GM23248 (cell line): ENCODE results near the gene FOXN3. TPM values are rescaled to one million over a fixed set of nuclear protein-coding genes. Genes with fewer than 3 reads are reported as not detected.

ENCODE experiments used
- DNase-seq: peaks from one replicate; pipeline ENCODE4 v3.0.0-alpha.2; 2015
- H2AFZ ChIP-seq: fragments of 200-600 bp; sonication (generic); 2 replicates; pipeline ENCODE4 v1.6.1; 2016; ENCODE audit warnings: antibody characterized with exemption
- H3F3A ChIP-seq: fragments of 200-600 bp; sonication (generic); 2 replicates; pipeline ENCODE4 v1.6.1; 2016; ENCODE audit warnings: mild to moderate bottlenecking, antibody characterized with exemption, mixed run types; ENCODE audit not compliant: insufficient read depth
- H3K27ac ChIP-seq: fragments of 200-600 bp; sonication (generic); 2 replicates; pipeline ENCODE4 v1.5.1; 2016; ENCODE audit warnings: mild to moderate bottlenecking
- H3K27me3 ChIP-seq: fragments of 200-600 bp; sonication (generic); replicated peaks from 2 replicates; pipeline ENCODE4 v1.6.1; 2016; ENCODE audit warnings: mild to moderate bottlenecking; ENCODE audit not compliant: insufficient read depth
- H3K36me3 ChIP-seq: fragments of 200-600 bp; sonication (generic); 2 replicates; pipeline ENCODE4 v1.6.1; 2016; ENCODE audit warnings: low read depth, mild to moderate bottlenecking
- H3K4me1 ChIP-seq: fragments of 200-600 bp; sonication (generic); 2 replicates; pipeline ENCODE4 v1.6.1; 2016; ENCODE audit warnings: mild to moderate bottlenecking; ENCODE audit not compliant: insufficient read depth
- H3K4me2 ChIP-seq: fragments of 200-600 bp; sonication (generic); one replicate; pipeline ENCODE4 v1.6.1; 2016; ENCODE audit warnings: mild to moderate bottlenecking; ENCODE audit not compliant: unreplicated experiment
- H3K4me3 ChIP-seq: fragments of 200-600 bp; sonication (generic); 2 replicates; pipeline ENCODE4 v1.5.1; 2016; ENCODE audit warnings: mild to moderate bottlenecking
- H3K79me2 ChIP-seq: fragments of 200-600 bp; sonication (generic); 2 replicates; pipeline ENCODE4 v1.6.1; 2016; ENCODE audit warnings: mild to moderate bottlenecking; ENCODE audit not compliant: insufficient read depth
- H3K9ac ChIP-seq: fragments of 200-600 bp; sonication (generic); 2 replicates; pipeline ENCODE4 v1.6.1; 2016; ENCODE audit warnings: mild to moderate bottlenecking
- H3K9me2 ChIP-seq: fragments of 200-600 bp; sonication (generic); 2 replicates; pipeline ENCODE4 v1.6.1; 2016; ENCODE audit warnings: mixed run types, mild to moderate bottlenecking, moderate library complexity; ENCODE audit not compliant: insufficient read depth
- H3K9me3 ChIP-seq: fragments of 200-600 bp; sonication (generic); one replicate; pipeline ENCODE4 v1.6.1; 2017; ENCODE audit warnings: low read depth
- H4K20me1 ChIP-seq: fragments of 200-600 bp; sonication (generic); 2 replicates; pipeline ENCODE4 v1.6.0; 2016; ENCODE audit not compliant: insufficient read depth
- EZH2 ChIP-seq: fragments of 200-600 bp; sonication (generic); IDR thresholded peaks from 2 replicates; pipeline ENCODE4 v1.6.1; 2018; ENCODE audit warnings: antibody characterized with exemption, mild to moderate bottlenecking; ENCODE audit not compliant: insufficient read depth, poor library complexity, severe bottlenecking
- EZH2phosphoT487 ChIP-seq: fragments of 200-600 bp; sonication (generic); IDR thresholded peaks from 2 replicates; pipeline ENCODE4 v1.6.1; 2018; ENCODE audit warnings: antibody characterized with exemption, moderate library complexity, mild to moderate bottlenecking, low read depth; ENCODE audit not compliant: insufficient read depth
- WGBS, 2 experiments: methylation state at CpG; one replicate each; pipeline ENCODE4 v1.1.6; 2015 to 2017; ENCODE audit warnings: low lambda C conversion rate in 2 of 2, low coverage in 1 of 2; ENCODE audit errors: missing lambda C conversion rate in 2 of 2; 5-methylcytosine and 5-hydroxymethylcytosine counted together
- in situ Hi-C: fragments of 300-500 bp; cut with MboI; formaldehyde crosslinking; loops from 2 replicates; pipeline ENCODE4 v1.15.0; 2020
- polyA plus RNA-seq: library from polyadenylated mRNA; unstranded; fragments of >200 nt; fragmentation: Nextera tagmentation; extraction: Ambion mirVana; gene quantifications from 2 replicates; pipeline ENCODE4 v1.2.1, GENCODE V29; 2016
- total RNA-seq: library from RNA; depleted of rRNA; stranded (reverse); fragments of >200 nt; shearing (Covaris generic); gene quantifications from 2 replicates; pipeline ENCODE4 v1.2.3, GENCODE V29; 2014

FOXN3 gene
- total and polyA plus RNA-seq, 2 experiments from 2014 or later = 18.6 to 19.0 TPM

DNA sequence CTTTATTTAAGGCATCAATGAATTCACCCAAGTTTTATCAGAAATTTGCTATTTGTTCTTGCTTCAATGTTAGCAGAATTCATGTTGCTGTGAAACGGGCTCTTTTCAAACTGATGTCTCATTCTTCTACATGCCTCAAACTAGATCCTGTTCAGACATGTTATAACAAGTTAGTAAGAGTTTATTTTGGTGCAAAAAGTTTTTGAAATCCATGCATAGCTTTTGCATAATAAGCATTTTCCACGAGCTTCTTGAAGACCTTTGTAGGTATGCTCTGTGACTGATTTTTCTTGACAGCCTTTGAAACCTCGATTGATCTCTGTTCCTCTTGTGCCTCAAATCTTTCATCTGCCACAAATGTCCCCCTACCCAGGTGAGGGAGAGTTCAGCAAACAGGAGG, 275.2 kb downstream of the FOXN3 start:
- peaks cover 9% of the 10 kb centered on the region; the same call in 1 of the 2 replicates for H3F3A ChIP-seq
- no peaks in the 10 kb centered on the region for H3K9me2 ChIP-seq
- no peak overlapping the region for H3K4me2 ChIP-seq
- peaks cover 6% of the 10 kb centered on the region for H3K4me1 ChIP-seq
- H3K9me3 ChIP-seq = no peaks in the 10 kb centered on the region
- no peaks in the 10 kb centered on the region for H3K79me2 ChIP-seq
- in situ Hi-C loops = no loop called here
- no peak overlapping the region for H3K9ac ChIP-seq
- no peak overlapping the region for H2AFZ ChIP-seq
- whole genome bisulfite sequencing, 2 experiments = 74 to 81% methylated on average over 3 of the region's 3 CpGs
- no peak overlapping the region for H3K27ac ChIP-seq
- H3K27me3 ChIP-seq = no peaks in the 10 kb centered on the region
- H3K4me3 ChIP-seq = no peak overlapping the region
- H3K36me3 ChIP-seq = no peaks in the 10 kb centered on the region
- TF ChIP-seq EZH2 = no peak
- TF ChIP-seq EZH2phosphoT487 = no peak
- DNase-seq = no peak
- H4K20me1 ChIP-seq = no peaks in the 10 kb centered on the region

GRCh38 chr14:89140326-89140725, 276.7 kb downstream of the FOXN3 start:
- DNase-seq = no peak
- Histone ChIP-seq H3K9me3 (no peaks in the 10 kb centered on the region), H3K4me2 (no peak overlapping the region), H2AFZ (no peak overlapping the region), H3K9me2 (no peaks in the 10 kb centered on the region), H3K27ac (no peak overlapping the region), H3K4me1 (peaks cover 7% of the 10 kb centered on the region), H3K9ac (no peak overlapping the region), H3K4me3 (no peak overlapping the region), H3K36me3 (no peaks in the 10 kb centered on the region), H3K79me2 (no peaks in the 10 kb centered on the region), H3F3A (peaks cover 14% of the 10 kb centered on the region), H4K20me1 (no peaks in the 10 kb centered on the region), H3K27me3 (no peaks in the 10 kb centered on the region)
- WGBS, 2 experiments = 73 to 76% methylated on average over 5 of the region's 5 CpGs
- no peak for TF ChIP-seq EZH2
- TF ChIP-seq EZH2phosphoT487 = no peak
- in situ Hi-C loops = no loop called here

GRCh38 chr14:89139404-89140247, 277.4 kb downstream of the FOXN3 start:
- no peak overlapping the region for H2AFZ ChIP-seq
- H3K27me3 ChIP-seq = no peaks in the 10 kb centered on the region
- H3K4me2 ChIP-seq = no peak overlapping the region
- H3K9ac ChIP-seq = no peak overlapping the region
- WGBS, 2 experiments = 92 to 94% methylated on average over 13 to 14 of the region's 14 CpGs
- H3K27ac ChIP-seq = no peak overlapping the region
- no peaks in the 10 kb centered on the region for H3K9me2 ChIP-seq
- H3K79me2 ChIP-seq = no peaks in the 10 kb centered on the region
- peaks cover 14% of the 10 kb centered on the region for H3F3A ChIP-seq
- peaks cover 7% of the 10 kb centered on the region for H3K4me1 ChIP-seq
- no peaks in the 10 kb centered on the region for H3K36me3 ChIP-seq
- no peak for TF ChIP-seq EZH2
- no peak for TF ChIP-seq EZH2phosphoT487
- no peak overlapping the region for H3K4me3 ChIP-seq
- H4K20me1 ChIP-seq = no peaks in the 10 kb centered on the region
- no peaks in the 10 kb centered on the region for H3K9me3 ChIP-seq
- in situ Hi-C loops = no loop called here
- no peak for DNase-seq

DNA sequence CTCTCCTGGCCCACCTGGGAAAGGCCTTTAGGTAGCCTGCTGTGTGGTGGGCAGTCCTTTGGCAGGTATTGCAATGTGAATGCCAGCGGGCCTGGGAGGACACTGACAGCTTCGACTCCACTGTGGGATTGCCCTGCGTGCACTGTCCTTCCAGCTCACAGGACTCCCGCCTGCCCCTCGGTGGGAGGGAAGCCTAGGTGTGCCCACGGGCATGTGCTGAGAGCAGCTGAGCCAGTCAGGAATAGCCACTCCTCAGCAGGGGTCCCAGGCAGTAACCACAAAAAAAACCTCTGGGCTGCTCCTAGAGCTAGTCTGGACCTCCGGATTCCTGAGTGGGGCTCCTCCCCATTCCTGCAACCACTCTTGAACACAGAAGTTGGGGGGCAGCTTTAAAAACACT, 278.2 kb downstream of the FOXN3 start:
- Histone ChIP-seq H3K4me3 (no peak overlapping the region), H3K27ac (no peak overlapping the region), H3K27me3 (no peaks in the 10 kb centered on the region), H3K9ac (no peak overlapping the region), H3K9me3 (no peaks in the 10 kb centered on the region), H2AFZ (no peak overlapping the region), H3F3A (peaks cover 14% of the 10 kb centered on the region), H3K36me3 (no peaks in the 10 kb centered on the region), H3K4me2 (no peak overlapping the region), H3K9me2 (no peaks in the 10 kb centered on the region), H4K20me1 (no peaks in the 10 kb centered on the region), H3K4me1 (peaks cover 7% of the 10 kb centered on the region), H3K79me2 (no peaks in the 10 kb centered on the region)
- 97 to 98% methylated on average over 7 of the region's 7 CpGs for WGBS, 2 experiments
- no peak for DNase-seq
- in situ Hi-C loops = no loop called here
- TF ChIP-seq EZH2phosphoT487 = no peak
- no peak for TF ChIP-seq EZH2
